HEK293 (cell line): ENCODE measurements around the gene ADAD1.
"Not testable (repeated sequence)": the region's sequence is repeated elsewhere in the genome, so short reads cannot be mapped to it uniquely, and the experiment has no call there.

Source experiments
- CTCF ChIA-PET: fragments of 350-600 bp; formaldehyde crosslinking; extraction: SDS; loops from one replicate; lab custom pipeline; 2021; ENCODE audit warnings: antibody characterized with exemption; lab: Yijun Ruan, JAX
- POLR2A ChIA-PET: fragments of 300-600 bp; formaldehyde crosslinking; extraction: SDS; loops from one replicate; lab custom pipeline; 2020; ENCODE audit warnings: antibody characterized with exemption, inconsistent platforms; lab: Yijun Ruan, JAX
- H3K27ac ChIP-seq: fragments of 200-500 bp; sonication (Bioruptor generic); 2 replicates; pipeline ENCODE4 v1.5.1; 2014; ENCODE audit warnings: low read depth, low read length, control low read depth, inconsistent platforms; ENCODE audit errors: extremely low read depth
- H3K36me3 ChIP-seq, 2 experiments: fragments of 200-500 bp in 1 of 2; sonication (Bioruptor generic) in 1 of 2; 1 replicate in 1 of 2; 2 replicates in 1 of 2; pipeline ENCODE4 v1.5.1; 2014 to 2017; ENCODE audit warnings: inconsistent platforms in 2 of 2, low read length in 2 of 2; ENCODE audit not compliant: control insufficient read depth in 2 of 2, insufficient read depth in 1 of 2
- H3K4me1 ChIP-seq: fragments of 200-500 bp; sonication (Bioruptor generic); 2 replicates; pipeline ENCODE4 v1.5.1; 2014; ENCODE audit warnings: mild to moderate bottlenecking, low read length, inconsistent platforms; ENCODE audit not compliant: control insufficient read depth, insufficient read depth
- H3K4me3 ChIP-seq: 2 replicates; pipeline ENCODE4 v1.5.1; 2011; ENCODE audit warnings: low read depth, mild to moderate bottlenecking, control low read depth, low read length, moderate library complexity
- H3K9me3 ChIP-seq: fragments of 200-500 bp; sonication (Bioruptor generic); 2 replicates; pipeline ENCODE4 v1.5.1; 2014; ENCODE audit warnings: low read depth, low read length, inconsistent platforms; ENCODE audit not compliant: control insufficient read depth, insufficient read depth
- GLI2 ChIP-seq: fragments of 450-650 bp; formaldehyde crosslinking; IDR thresholded peaks from 2 replicates; pipeline ENCODE4; 2017; ENCODE audit warnings: missing biosample characterization, missing genetic modification characterization, low read depth, borderline replicate concordance
- HOXC10 ChIP-seq: sonication (generic); formaldehyde crosslinking; IDR thresholded peaks from 2 replicates; pipeline ENCODE4 v1.8.1; 2023; ENCODE audit warnings: mild to moderate bottlenecking, missing genetic modification reagents
- SALL2 ChIP-seq: fragments of 450-650 bp; formaldehyde crosslinking; IDR thresholded peaks from 2 replicates; pipeline ENCODE4 v1.5.0; 2017; ENCODE audit warnings: missing biosample characterization, mild to moderate bottlenecking, missing genetic modification characterization, borderline replicate concordance
- ZBTB7A ChIP-seq: fragments of 450-650 bp; formaldehyde crosslinking; IDR thresholded peaks from 2 replicates; pipeline ENCODE4 v1.5.1; 2016; ENCODE audit warnings: low read depth, missing biosample characterization, missing genetic modification characterization
- ZNF132 ChIP-seq: fragments of 450-650 bp; formaldehyde crosslinking; IDR thresholded peaks from 2 replicates; pipeline ENCODE4 v1.5.1; 2017; ENCODE audit warnings: missing biosample characterization, missing genetic modification characterization, borderline replicate concordance
- ZNF2 ChIP-seq: fragments of 450-650 bp; formaldehyde crosslinking; IDR thresholded peaks from 2 replicates; pipeline ENCODE4 v1.5.1; 2016; ENCODE audit warnings: missing biosample characterization, missing genetic modification characterization
- ZNF24 ChIP-seq: fragments of 450-650 bp; formaldehyde crosslinking; IDR thresholded peaks from 2 replicates; pipeline ENCODE4 v1.5.1; 2016; ENCODE audit warnings: missing biosample characterization, missing genetic modification characterization
- ZNF366 ChIP-seq: fragments of 450-650 bp; formaldehyde crosslinking; conservative IDR thresholded peaks from 2 replicates; pipeline ENCODE4 v1.5.1; 2016; ENCODE audit warnings: missing biosample characterization, missing genetic modification characterization
- ZNF404 ChIP-seq: fragments of 450-650 bp; formaldehyde crosslinking; IDR thresholded peaks from 2 replicates; pipeline ENCODE4 v1.5.1; 2017; ENCODE audit warnings: missing biosample characterization, missing genetic modification characterization
- ZNF513 ChIP-seq: fragments of 450-650 bp; IDR thresholded peaks from 2 replicates; pipeline ENCODE4 v1.5.1; 2018; ENCODE audit warnings: missing biosample characterization, missing genetic modification characterization
- ZNF558 ChIP-seq: fragments of 450-650 bp; formaldehyde crosslinking; IDR thresholded peaks from 2 replicates; pipeline ENCODE4 v1.5.1; 2016; ENCODE audit warnings: missing biosample characterization, missing genetic modification characterization
- ZNF596 ChIP-seq: fragments of 450-650 bp; IDR thresholded peaks from 2 replicates; pipeline ENCODE4 v1.5.0; 2018; ENCODE audit warnings: missing biosample characterization, mild to moderate bottlenecking, missing genetic modification characterization, moderate library complexity
- ZNF600 ChIP-seq: fragments of 450-650 bp; formaldehyde crosslinking; IDR thresholded peaks from 2 replicates; pipeline ENCODE4 v1.5.1; 2016; ENCODE audit warnings: missing biosample characterization, missing genetic modification characterization
- ZNF624 ChIP-seq: fragments of 450-650 bp; formaldehyde crosslinking; IDR thresholded peaks from 2 replicates; pipeline ENCODE4 v1.5.1; 2017; ENCODE audit warnings: missing biosample characterization, missing genetic modification characterization
- ZNF670 ChIP-seq: fragments of 450-650 bp; formaldehyde crosslinking; IDR thresholded peaks from 2 replicates; pipeline ENCODE4 v1.5.1; 2016; ENCODE audit warnings: missing biosample characterization, missing genetic modification characterization, low read depth
- ZNF76 ChIP-seq: fragments of 450-650 bp; formaldehyde crosslinking; IDR thresholded peaks from 2 replicates; pipeline ENCODE4; 2016; ENCODE audit warnings: low read depth, missing biosample characterization, missing genetic modification characterization, borderline replicate concordance
- ZNF785 ChIP-seq: fragments of 450-650 bp; formaldehyde crosslinking; IDR thresholded peaks from 2 replicates; pipeline ENCODE4 v1.5.1; 2016; ENCODE audit warnings: missing biosample characterization, missing genetic modification characterization
- ZNF837 ChIP-seq: fragments of 450-650 bp; formaldehyde crosslinking; IDR thresholded peaks from 2 replicates; pipeline ENCODE4 v1.5.1; 2016; ENCODE audit warnings: missing biosample characterization, missing genetic modification characterization
- TF ChIP-seq, protein P1 (sequence below): fragments of 450-650 bp; formaldehyde crosslinking; optimal IDR thresholded peaks from 2 replicates; pipeline ENCODE3; 2016; ENCODE audit warnings: missing biosample characterization, mild to moderate bottlenecking, missing genetic modification characterization
- TF ChIP-seq, protein P2 (sequence below): fragments of 450-650 bp; formaldehyde crosslinking; conservative IDR thresholded peaks from 2 replicates; pipeline ENCODE4 v1.5.1; 2016; ENCODE audit warnings: low read depth, missing biosample characterization, missing genetic modification characterization
- TF ChIP-seq, protein P3 (sequence below): fragments of 450-650 bp; formaldehyde crosslinking; IDR thresholded peaks from 2 replicates; pipeline ENCODE4 v1.5.1; 2016; ENCODE audit warnings: missing biosample characterization, missing genetic modification characterization

Gene ADAD1

GRCh38 chr4:122360754-122361153 is 18.1 kb upstream of the ADAD1 start:
- TF ChIP-seq ZNF558 (tag by site-specific recombination) (no peak), ZNF624 (tag by site-specific recombination) (no peak)
- TF ChIP-seq, protein P1, sequence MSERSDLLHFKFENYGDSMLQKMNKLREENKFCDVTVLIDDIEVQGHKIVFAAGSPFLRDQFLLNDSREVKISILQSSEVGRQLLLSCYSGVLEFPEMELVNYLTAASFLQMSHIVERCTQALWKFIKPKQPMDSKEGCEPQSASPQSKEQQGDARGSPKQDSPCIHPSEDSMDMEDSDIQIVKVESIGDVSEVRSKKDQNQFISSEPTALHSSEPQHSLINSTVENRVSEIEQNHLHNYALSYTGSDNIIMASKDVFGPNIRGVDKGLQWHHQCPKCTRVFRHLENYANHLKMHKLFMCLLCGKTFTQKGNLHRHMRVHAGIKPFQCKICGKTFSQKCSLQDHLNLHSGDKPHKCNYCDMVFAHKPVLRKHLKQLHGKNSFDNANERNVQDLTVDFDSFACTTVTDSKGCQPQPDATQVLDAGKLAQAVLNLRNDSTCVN (tag by site-specific recombination) = no peak
- TF ChIP-seq, all 188 proteins: peak for 0
- POLR2A ChIA-PET = no interaction called here
- Histone ChIP-seq H3K9me3 (no peaks in the 10 kb centered on the region), H3K27ac (no peak overlapping the region), H3K36me3 (peaks cover 0 to 25% of the 10 kb centered on the region in 2 experiments; a peak in 2 of 3 replicates), H3K4me3 (no peak overlapping the region), H3K4me1 (no peaks in the 10 kb centered on the region)
- CTCF ChIA-PET = no interaction called here

DNA sequence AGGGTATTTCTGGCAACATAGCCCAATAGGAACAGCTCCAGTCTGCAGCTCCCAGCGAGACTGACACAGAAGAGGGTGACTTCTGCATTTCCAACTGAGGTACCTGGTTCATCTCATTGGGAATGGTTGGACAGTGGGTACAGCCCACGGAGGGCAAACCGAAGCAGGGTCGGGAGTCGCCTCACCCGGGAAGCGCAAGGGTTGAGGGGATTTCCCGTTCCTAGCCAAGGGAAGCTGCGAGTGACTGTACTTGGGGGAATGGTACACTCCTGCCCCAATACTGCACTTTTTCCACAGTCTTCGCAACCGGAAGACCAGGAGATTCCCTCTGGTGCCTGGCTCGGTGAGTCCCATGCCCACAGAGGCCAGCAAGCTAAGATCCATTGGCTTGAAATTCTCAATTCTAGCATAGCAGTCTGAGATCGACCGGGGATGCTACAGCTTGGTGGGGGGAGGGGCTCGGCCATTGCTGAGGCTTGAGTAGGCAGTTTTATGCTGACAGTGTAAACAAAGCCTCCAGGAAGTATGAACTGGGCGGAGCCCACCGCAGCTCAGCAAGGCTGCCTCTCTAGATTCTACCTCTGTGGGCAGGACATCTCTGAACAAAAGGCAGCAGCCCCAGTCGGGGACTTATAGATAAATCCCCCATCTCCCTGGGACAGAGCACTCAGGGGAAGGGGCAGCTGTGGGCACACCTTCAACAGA is 14.0 kb upstream of the ADAD1 start:
- Histone ChIP-seq H3K27ac (no peak overlapping the region), H3K4me3 (no peak overlapping the region), H3K4me1 (no peaks in the 10 kb centered on the region)
- no peak for TF ChIP-seq ZNF837 (tag by site-specific recombination)
- TF ChIP-seq, protein P2, sequence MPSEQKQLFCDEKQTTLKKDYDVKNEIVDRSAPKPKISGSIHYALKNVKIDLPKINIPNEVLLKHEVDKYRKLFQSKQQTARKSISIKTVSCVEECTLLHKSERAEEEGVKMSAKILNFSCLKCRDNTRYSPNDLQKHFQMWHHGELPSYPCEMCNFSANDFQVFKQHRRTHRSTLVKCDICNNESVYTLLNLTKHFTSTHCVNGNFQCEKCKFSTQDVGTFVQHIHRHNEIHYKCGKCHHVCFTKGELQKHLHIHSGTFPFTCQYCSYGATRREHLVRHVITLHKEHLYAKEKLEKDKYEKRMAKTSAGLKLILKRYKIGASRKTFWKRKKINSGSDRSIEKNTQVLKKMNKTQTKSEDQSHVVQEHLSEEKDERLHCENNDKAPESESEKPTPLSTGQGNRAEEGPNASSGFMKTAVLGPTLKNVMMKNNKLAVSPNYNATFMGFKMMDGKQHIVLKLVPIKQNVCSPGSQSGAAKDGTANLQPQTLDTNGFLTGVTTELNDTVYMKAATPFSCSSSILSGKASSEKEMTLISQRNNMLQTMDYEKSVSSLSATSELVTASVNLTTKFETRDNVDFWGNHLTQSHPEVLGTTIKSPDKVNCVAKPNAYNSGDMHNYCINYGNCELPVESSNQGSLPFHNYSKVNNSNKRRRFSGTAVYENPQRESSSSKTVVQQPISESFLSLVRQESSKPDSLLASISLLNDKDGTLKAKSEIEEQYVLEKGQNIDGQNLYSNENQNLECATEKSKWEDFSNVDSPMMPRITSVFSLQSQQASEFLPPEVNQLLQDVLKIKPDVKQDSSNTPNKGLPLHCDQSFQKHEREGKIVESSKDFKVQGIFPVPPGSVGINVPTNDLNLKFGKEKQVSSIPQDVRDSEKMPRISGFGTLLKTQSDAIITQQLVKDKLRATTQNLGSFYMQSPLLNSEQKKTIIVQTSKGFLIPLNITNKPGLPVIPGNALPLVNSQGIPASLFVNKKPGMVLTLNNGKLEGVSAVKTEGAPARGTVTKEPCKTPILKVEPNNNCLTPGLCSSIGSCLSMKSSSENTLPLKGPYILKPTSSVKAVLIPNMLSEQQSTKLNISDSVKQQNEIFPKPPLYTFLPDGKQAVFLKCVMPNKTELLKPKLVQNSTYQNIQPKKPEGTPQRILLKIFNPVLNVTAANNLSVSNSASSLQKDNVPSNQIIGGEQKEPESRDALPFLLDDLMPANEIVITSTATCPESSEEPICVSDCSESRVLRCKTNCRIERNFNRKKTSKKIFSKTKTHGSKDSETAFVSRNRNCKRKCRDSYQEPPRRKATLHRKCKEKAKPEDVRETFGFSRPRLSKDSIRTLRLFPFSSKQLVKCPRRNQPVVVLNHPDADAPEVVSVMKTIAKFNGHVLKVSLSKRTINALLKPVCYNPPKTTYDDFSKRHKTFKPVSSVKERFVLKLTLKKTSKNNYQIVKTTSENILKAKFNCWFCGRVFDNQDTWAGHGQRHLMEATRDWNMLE = no peak
- no peak for TF ChIP-seq ZNF596 (tag by site-specific recombination)
- no peak for TF ChIP-seq HOXC10 (CRISPR knock-in tag)
- no peak for TF ChIP-seq ZNF785 (tag by site-specific recombination)
- no peak for TF ChIP-seq ZNF76
- TF ChIP-seq ZNF366 (tag by site-specific recombination) = no peak
- TF ChIP-seq ZNF600 (tag by site-specific recombination) = no peak
- no peak for TF ChIP-seq ZBTB7A (tag by site-specific recombination)
- no peak for TF ChIP-seq SALL2 (tag by site-specific recombination)
- TF ChIP-seq ZNF670 (tag by site-specific recombination) = no peak
- TF ChIP-seq ZNF513 (tag by site-specific recombination) = no peak
- TF ChIP-seq, protein P3, sequence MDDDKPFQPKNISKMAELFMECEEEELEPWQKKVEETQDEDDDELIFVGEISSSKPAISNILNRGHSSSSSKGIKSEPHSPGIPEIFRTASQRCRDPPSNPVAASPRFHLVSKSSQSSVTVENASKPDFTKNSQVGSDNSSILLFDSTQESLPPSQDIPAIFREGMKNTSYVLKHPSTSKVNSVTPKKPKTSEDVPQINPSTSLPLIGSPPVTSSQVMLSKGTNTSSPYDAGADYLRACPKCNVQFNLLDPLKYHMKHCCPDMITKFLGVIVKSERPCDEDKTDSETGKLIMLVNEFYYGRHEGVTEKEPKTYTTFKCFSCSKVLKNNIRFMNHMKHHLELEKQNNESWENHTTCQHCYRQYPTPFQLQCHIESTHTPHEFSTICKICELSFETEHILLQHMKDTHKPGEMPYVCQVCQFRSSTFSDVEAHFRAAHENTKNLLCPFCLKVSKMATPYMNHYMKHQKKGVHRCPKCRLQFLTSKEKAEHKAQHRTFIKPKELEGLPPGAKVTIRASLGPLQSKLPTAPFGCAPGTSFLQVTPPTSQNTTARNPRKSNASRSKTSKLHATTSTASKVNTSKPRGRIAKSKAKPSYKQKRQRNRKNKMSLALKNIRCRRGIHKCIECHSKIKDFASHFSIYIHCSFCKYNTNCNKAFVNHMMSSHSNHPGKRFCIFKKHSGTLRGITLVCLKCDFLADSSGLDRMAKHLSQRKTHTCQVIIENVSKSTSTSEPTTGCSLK (tag by site-specific recombination) = no peak
- no peak for TF ChIP-seq GLI2
- no peak for TF ChIP-seq ZNF132
- TF ChIP-seq ZNF2 (tag by site-specific recombination) = no peak
- TF ChIP-seq ZNF404 = no peak
- no peak for TF ChIP-seq ZNF24 (tag by site-specific recombination)
- TF ChIP-seq, all 188 proteins: peak for 0
- CTCF ChIA-PET = interaction anchor here (0.7 to 1.3 kb wide), 2 partner anchors 21 to 213 kb away, joined by 3 read pairs; no protein-coding TSS in a partner anchor
- Histone ChIP-seq H3K36me3 (peaks cover 0 to 5% of the 10 kb centered on the region in 2 experiments; a peak in 1 of 3 replicates), H3K9me3 (no peaks in the 10 kb centered on the region)
- POLR2A ChIA-PET = no interaction called here

GRCh38 chr4:122368786-122369185 is 10.0 kb upstream of the ADAD1 start:
- POLR2A ChIA-PET, H3K27ac ChIP-seq, H3K9me3 ChIP-seq, H3K4me1 ChIP-seq, H3K36me3 ChIP-seq, H3K4me3 ChIP-seq: not testable (repeated sequence)
- CTCF ChIA-PET = interaction anchor here (0.6 kb wide), 1 partner anchor 1429 kb away, joined by 3 read pairs; no protein-coding TSS in a partner anchor
